GM18507 (cell line): Measurements from ENCODE around the gene CCSER2.
"Not testable (repeated sequence)": the region's sequence is repeated elsewhere in the genome, so short reads cannot be mapped to it uniquely, and the experiment has no call there.

ENCODE experiments used
- DNase-seq: peaks from one replicate; pipeline ENCODE4 v3.0.0; 2011; ENCODE audit warnings: low read depth; ENCODE audit not compliant: insufficient read length; ENCODE audit errors: extremely low spot score
- FAIRE-seq: peaks from 2 replicates; lab custom pipeline; 2011; peaks lifted over from hg19 to GRCh38; lab: Jason Lieb, UNC

CCSER2 gene

DNA sequence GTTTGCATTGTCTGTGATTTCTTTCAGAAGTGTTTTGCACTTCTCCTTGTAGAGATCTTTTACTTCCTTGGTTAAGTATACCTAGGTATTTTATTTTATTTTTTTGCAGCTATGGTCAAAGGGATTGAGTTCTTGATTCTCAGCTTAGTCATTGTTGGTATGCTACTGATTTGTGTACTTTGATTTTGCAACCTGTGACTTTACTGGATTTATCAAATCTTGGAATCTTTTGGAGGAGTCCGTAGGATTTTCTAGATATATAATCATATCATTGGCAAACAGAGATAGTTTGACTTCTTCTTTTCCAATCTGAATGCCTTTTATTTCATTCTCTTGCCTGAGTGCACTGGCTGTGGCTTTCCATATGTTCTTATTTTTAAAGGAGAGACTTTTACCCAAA lies 41.9 kb downstream of the CCSER2 start:
- DNase-seq (no peak), FAIRE-seq (no peak)

DNA sequence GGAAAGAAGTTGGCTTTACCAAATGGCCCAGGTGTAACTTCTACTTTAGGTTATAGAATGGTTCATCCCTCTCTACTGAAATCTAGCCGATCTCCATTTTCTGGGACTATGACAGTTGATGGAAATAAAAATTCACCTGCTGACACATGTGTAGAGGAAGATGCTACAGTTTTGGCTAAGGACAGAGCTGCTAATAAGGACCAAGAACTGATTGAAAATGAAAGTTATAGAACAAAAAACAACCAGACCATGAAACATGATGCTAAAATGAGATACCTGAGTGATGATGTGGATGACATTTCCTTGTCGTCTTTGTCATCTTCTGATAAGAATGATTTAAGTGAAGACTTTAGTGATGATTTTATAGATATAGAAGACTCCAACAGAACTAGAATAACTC lies 43.6 kb downstream of the CCSER2 start:
- FAIRE-seq (peak; percentile 51), DNase-seq (no peak)

DNA sequence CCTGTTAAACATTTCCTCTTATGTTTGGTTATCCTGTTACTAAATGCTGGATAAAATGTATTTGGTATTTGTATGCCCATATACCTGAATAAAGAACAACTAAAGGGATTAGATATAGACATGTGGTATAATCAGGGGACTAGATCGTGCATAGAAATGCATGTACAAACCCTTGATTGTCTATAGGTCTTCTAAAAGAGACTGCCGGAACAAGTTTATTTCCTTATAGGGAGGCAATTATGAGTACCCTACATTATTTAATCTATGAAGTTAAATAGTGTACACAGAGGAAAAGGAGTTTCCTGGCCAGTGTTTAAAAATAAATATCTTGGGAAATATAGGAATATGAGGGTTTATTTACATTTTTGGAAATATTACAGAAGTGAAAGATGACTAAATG lies 44.6 kb downstream of the CCSER2 start:
- FAIRE-seq (no peak), DNase-seq (no peak)

DNA sequence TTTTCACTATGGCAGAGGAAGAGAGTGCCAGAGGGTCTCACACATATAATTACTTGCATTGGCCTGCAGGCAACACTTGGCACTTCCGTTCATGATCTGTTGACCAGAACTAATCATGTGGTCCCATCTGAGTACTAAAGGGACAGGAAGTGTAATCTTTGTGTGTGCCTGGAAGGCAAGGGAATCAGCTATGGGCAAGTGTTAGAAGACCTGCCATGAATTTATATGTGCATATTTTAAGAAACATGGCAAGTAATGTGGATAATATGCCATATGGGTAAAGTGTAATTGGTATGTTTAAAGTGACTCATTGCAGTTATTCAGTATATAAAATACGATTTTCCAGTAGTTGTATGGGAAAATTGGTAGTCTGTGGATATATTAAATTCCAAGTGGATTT lies 46.1 kb downstream of the CCSER2 start:
- DNase-seq: no peak
- FAIRE-seq: no peak

DNA sequence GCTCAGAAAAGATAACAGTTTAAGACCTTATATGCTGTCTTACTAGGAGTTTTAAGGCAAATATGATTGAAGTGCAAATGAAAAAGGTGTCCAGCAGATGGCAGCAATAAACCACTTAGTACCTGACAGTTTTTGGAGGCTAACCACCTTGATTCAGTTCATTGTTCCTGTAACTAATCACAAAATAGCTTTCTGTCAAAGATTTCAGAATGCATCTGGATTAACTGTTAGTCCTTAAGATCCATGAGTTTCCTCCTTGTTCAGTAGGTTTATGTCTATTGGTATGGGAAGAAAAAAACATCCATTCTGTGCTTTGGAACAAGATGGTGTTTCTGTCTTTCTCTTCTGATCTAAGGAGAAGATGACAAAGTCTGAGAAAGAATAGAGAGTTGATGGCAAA lies 46.6 kb downstream of the CCSER2 start:
- peak; percentile 86 for FAIRE-seq
- DNase-seq: no peak

DNA sequence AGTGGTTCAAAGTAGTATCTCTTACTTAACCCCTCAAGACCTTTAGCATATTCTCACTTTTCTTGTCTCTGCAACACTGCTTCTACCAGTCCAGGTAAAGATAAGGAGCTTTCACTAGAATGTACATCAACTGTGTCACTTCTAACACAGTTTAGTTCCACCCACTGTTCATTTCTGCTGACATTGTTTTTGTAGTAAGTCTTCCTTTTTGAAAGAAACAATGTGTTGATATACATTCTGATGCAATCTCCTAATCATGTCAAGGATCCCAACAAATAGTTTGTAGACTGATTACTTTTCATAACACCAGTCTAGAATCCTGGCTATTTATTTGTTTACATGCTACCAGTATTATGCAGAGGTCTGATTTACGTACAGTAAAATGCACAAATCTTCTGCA lies 47.5 kb downstream of the CCSER2 start:
- no peak for DNase-seq
- no peak for FAIRE-seq

DNA sequence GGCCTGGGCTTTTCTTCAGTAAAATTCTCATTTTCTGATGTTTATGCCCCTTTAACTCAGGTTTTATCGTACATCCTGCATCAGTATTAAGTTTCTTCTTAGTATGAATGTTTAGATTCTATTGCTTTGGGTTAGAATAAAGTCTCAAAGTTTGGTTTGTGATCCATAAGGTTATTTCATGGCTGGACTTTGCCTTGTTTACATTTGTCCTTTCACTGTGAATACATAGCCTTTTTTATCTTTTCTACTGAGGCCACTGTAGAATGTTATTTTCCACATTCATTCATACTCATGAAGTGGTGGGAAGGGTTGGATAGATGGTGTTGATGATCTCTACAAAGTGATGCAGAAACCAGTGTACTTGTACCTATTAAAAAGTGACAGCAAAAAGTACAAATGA lies 59.8 kb downstream of the CCSER2 start:
- FAIRE-seq: no peak
- no peak for DNase-seq

DNA sequence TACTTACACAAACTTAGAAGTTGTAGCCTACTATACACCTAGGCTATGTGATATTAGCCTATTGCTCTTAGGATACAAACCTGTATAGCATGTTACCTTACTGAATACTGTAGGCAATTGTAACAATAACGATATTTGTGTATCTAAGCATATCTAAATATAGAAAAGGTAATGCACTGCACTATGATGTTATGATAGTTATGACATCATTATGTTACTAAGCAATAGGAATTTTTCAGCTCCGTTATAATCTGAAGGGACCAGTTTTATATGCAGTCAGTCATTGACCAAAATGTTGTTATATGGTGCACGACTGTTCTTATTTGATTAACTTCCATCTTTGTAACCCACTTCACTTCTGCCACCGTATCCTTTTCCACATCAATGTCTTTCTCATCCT lies 62.0 kb downstream of the CCSER2 start:
- FAIRE-seq: no peak
- no peak for DNase-seq

DNA sequence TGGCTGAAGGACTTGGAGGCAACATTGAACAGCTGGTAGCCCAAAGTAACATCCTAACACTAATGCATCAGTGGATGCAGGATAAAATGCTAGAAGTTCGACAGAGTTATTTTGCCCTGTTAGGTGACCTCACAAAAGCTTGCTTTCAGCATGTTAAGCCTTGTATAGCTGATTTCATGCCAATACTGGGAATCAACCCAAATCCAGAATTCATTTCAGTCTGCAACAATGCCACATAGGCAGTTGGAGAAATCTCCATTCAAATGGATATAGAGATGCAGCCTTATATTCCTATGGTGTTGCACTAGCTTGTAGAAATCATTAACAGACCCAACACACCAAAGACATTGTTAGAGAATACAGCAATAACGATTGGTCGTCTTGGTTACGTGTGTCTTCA lies 62.9 kb downstream of the CCSER2 start:
- FAIRE-seq (no peak), DNase-seq (no peak)

DNA sequence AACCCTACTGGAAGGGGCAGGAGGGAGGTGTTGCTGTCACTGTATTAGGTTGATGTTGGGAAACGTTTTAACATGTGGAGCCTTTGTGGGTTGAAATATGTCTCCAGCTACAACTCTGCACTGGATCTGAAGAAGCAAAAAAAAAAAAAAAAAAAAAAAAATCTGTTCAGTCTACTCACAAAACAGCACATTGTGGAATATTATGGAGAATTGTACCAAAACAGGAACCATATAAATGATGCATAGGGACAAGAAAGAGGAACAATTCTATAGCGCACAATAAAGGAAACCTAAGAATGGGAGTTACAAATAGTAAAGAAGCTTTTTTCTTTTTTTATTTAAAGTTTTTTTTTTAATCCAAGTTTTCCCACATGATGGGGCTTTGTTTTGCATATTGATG lies 63.8 kb downstream of the CCSER2 start:
- DNase-seq: no peak
- no peak for FAIRE-seq

DNA sequence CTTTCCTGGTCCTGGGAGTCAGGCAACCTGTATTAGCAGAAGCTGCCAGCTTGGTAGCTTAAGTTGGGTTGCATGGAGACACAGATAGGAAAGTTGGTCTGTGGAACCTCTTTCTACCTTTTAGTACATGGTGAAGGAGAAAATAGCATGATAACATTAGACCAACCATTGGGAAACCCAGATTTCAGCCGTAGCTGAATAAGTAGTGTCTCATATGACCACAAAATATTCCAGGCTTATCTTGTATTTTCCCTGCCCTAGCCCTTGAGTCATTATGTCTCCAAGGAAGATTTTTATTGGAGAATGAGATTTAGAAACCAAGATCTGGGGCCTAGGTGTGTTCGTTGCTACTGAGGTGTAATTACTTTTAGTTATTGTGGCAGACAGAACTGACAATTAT lies 67.2 kb downstream of the CCSER2 start:
- no peak for FAIRE-seq
- DNase-seq: no peak

DNA sequence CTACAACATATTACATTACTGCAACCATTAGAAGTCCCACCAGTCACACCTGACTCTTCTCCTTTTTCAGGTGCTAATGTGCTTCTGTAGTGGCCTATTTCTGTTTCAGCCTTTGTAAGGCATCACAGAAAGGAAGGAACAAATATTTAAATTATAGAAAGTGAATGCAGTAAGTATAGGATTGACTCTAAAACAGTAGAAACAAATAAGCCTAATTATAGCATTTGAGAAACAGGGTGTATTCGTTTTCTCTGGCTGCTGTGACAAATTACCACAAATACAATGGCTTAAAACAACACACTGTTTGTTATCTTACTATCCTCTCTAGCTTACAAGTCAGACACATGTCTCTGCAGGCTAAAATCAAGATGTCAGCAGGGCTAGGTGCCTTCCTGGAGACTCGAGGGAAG lies 69.4 kb downstream of the CCSER2 start:
- no peak for FAIRE-seq
- no peak for DNase-seq

DNA sequence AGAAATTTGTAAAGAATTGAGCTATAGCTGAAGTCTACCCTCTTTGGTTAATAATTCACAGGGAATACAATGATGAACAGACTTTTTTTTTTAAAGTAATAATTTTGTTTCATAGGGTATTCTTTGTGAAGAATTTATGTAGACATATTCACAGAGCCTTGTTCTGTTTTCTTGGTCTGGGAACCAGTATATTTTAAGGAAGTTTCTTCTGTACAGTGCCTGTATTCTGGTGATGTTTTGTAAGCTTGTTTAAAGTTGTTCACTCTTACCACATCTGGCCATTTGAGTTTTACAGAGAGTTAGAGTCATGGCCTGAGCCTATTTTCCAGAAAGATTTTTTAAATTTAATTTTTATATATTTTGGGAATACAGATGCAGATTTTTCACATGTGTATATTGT lies 70.3 kb downstream of the CCSER2 start:
- FAIRE-seq (no peak), DNase-seq (no peak)

DNA sequence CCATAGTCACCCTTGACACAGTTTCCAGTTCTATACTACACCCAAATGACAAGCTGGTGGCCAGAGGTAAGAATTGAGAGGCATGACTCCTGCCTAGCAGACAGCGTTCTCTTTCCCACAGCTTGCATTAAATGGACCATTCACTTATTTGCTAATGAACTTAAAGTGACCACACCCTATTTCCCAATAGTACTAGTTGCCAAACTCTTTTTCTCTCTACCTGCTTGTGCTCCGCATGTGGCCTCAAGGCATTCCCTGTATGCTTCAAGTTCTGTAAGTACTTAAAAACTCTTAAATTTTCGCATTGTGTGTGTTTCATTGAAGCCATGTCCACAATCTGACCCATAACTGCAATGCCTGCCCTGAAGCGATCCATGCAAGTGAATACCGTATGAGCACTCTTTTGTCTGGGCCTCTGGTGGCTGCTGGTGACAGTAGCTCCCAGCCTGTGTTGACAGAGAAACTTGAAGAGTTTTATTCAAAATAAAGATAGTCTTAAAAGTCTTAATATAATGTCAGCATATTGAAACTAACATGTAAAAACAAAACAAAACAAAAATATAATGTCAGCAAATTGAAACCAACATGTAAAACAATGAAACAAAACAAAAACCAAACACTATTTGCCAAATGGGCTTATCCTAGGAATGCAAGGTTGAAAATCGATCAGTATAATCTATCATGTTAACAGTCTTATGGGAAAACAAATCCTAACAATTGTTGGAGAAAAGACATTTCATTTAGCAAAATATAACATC lies 73.6 kb downstream of the CCSER2 start:
- DNase-seq (no peak), FAIRE-seq (no peak)

DNA sequence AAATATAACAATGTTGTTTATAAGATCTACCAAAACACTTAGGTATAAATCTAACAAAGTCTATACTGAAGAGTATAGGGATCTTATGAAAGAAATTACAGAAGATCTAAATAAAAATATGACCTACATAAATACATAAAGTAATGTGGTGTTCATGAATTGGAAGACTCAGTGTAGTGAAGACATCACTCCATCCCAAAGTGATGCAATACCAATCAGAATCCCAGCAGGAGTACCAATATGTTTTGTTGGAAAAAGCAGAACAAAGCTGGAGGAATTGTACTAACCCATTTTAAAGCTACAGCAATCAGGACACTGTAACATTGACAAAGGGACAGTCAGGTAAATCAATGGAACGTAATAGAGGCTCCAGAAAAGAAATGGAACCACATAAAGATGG lies 76.4 kb downstream of the CCSER2 start:
- no peak for FAIRE-seq
- no peak for DNase-seq

DNA sequence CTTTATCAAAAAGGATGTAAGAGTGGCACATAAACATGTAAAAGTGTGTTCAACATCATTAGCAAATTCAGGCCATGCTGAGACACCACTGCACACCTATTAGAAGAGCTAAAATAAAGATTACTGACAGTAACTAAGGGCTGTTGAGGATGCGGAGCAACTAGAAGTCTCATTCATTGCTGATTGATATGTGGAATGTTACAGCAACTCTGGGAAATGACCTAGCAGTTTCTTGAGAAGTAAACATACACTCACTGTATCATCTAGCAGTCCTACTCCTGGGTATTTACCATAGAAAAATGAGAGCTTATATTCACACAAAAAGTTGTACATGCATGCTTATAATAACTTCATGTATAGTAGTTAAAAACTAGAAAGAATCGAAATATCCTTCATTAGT lies 77.3 kb downstream of the CCSER2 start:
- DNase-seq (no peak), FAIRE-seq (no peak)

DNA sequence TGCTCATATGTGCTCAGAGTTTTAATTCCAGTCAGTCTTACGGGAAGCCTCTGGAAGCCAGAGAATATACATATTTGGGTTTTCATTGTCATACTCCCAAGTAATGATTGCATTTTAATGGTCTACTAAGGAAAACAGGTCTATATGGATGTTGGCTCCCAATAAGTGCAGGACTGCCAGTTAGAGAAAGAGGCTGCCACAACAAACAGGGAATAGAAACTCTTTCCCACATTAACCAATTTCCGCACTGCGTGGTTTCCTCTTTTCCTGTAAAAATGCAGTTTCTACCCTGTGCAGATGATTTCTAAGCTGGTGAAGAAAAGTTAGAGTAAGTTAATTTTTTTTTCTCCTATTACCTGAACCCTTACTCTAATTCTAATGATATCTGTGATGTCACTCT lies 78.2 kb downstream of the CCSER2 start:
- no peak for FAIRE-seq
- DNase-seq: no peak

DNA sequence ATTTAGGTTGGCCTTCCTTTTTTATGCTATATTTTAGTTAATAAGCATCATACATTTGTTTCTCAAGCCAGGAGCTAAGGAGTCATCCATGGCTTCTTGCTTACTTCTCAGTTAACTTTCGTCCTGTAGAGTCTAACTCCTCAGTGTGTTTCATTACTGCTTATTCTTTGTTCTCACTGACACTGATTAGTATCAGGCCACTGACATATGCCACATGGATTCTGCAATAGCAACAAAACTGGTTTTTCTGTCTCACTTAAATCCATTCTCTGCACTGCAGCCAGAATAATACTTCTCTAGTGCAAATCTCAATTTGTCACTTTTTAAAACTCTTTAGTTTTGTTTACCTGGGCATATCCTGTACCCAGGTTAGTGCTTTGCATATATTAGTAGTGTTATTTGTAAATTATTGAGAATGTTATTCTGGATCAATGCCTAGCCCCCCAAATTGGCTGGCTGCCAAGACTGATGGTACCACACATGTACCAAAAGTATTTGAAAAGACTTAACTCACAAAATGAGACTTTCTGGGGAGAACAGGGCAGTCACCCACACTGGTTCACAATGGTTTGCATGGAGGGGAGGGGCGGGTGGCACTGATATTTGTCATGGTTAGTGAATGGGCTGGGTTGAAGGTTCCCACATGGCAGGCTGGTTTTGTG lies 79.1 kb downstream of the CCSER2 start:
- FAIRE-seq (no peak), DNase-seq (no peak)

DNA sequence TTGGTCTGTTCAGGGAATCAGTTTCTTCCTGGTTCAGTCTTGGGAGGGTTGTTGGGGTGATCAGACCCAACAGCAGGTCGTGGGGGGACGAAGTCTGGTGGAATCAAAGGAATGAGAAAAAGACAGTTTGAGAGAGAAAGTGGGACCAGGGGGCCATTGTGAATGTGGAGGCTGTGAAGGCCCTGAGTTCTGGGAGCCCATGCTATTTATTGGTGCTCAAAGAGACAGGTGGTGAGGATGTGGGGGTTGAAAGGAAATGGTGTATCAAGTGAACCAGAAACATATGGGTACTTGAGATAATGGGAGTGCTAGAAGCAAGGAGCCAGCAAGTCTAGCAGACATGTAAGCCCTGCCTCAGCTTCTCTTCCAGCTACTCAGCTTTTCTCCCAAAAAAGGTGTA lies 84.1 kb downstream of the CCSER2 start:
- no peak for FAIRE-seq

DNA sequence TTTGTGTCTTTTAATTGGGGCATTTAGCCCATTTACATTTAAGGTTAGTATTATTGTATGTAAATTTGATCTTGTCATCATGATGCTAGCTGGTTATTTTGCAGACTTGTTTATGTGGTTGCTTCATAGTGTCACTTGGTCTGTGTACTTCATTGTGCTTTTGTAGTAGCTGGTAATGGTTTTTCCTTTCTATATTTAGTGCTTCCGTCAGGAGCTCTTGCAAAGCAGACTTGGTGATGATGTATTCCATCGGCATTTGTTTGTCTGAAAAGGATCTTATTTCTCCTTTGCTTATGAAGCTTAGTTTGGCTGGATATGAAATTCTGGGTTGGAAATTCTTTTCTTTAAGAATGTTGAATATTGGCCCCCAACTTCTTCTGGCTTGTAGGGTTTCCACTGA lies 85.7 kb downstream of the CCSER2 start:
- FAIRE-seq, DNase-seq: not testable (repeated sequence)

More for the DNA sequence above, 84.1 kb downstream of the CCSER2 start:
- DNase-seq: no peak

DNA sequence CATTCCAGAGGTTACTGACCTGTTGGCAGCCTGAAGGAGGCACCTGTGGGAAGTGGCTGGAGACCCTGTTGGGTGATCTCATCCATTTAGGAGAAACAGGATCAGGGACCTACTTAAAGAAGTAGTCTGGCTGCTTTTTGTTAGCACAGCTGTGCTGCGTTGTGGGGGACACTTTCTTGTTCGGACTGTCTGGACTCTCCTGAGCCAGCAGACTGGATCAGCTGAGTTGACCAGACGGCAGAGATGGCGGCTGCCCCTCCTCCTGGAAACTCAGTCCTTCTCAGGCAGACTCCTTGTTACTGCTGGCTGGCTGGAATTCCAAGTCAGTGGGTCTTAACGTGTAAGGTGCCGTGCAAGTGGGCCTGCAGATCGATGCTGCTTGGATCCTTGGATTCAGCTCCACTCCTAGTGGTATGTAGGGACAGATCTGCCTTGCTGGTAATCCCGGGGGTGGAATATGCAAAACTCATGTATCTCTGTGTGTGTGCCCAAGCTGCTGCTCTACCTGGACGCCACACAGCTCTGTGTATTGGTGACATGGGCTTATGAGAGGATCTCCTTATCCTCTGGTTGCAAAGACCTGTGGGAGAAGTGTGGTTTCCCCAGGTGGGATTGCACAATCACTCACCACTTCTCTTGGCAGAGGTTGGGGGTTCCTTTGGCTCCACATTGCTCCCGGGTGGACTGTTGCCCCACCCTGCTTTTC lies 87.3 kb downstream of the CCSER2 start:
- DNase-seq: no peak
- FAIRE-seq: no peak
